ENCODE results near the gene SAMD10. TPM values are rescaled to one million over a fixed set of nuclear protein-coding genes. Genes with fewer than 3 reads are reported as not detected.

Gene SAMD10
- total and polyA plus RNA-seq, 2 of the 8 experiments (the other 6 are each of a cell fraction or from before 2014, with no cell fraction given): 3.0 to 5.2 TPM

DNA sequence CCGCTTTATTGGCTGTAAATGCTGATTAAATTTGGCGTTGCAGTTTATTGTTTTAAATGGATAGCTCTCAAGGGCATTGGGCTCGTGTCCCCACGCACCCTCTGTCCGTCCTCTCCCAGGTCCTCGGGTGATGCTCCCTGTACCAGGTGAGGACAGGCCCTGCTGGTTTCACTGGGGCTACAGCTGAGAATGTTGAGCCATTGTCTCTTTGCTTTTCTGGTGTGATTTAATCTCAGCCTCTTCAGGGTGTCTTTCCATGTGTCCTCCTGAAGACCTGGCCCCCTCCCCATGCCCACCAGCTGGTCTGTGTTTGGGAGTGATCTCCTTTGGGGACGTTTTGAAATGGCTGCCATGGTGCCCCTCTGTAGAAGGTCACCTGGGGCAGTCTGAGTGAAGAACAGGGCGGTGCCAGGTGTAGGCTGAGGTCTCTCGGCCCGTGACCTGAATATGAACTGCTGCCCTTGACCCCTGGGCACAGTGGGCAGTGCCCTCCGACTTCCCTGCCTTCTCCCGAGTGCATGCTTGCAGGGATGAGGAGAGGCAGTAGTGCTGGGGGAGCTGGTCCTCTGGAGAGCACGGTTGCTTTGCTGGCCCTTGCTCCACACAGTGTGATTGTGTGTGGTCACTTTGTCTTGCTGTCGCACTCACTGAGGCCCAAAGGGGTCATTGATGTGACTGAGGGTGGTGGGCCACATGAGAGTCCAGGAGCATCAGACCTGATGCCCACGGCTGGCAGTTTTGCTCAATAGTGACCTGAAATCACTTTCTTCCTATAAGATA, 44.1 kb upstream of the SAMD10 start (continued):
- TF ChIP-seq ATF2 (IDR thresholded peaks at IDR 0.05; ENCODE audit: low read length) (no peak), SP4 (IDR thresholded peaks at IDR 0.05; ENCODE audit: low read length) (no peak), SP2 (IDR thresholded peaks at IDR 0.05; ENCODE audit: low read length) (no peak), CREB1 (IDR thresholded peaks at IDR 0.05) (no peak), KDM4A (IDR thresholded peaks at IDR 0.05; ENCODE audit: low read depth, low read length, severe bottlenecking) (no peak), SAP30 (IDR thresholded peaks at IDR 0.05; ENCODE audit: insufficient read depth, insufficient replicate concordance, low read length) (no peak), TCF12 (IDR thresholded peaks at IDR 0.05; ENCODE audit: low read depth, low read length) (no peak), SUZ12 (IDR thresholded peaks at IDR 0.05; ENCODE audit: low read length) (no peak), SIX5 (IDR thresholded peaks at IDR 0.05; ENCODE audit: low read depth, low read length) (no peak)

All from H1 (cell line).